Measurements from ENCODE around the gene CTAGE4.
"Not testable (repeated sequence)": the region's sequence is repeated elsewhere in the genome, so short reads cannot be mapped to it uniquely, and the experiment has no call there.

Gene CTAGE4

GRCh38 chr7:144179165-144179479 is 4.1 kb upstream of the CTAGE4 start:
- not testable (repeated sequence) for H2BK120ac ChIP-seq (ENCODE audit: low read depth, low read length); H3K4me1 ChIP-seq (ENCODE audit: control insufficient read depth, low read depth, low read length); H2AK5ac ChIP-seq (ENCODE audit: low read length); DNase-seq; H3K4me3 ChIP-seq (ENCODE audit: low read length); H3K18ac ChIP-seq (ENCODE audit: low read length); H3K27me3 ChIP-seq (ENCODE audit: insufficient read depth, low read length, poor library complexity); H2BK15ac ChIP-seq (replicated peaks; ENCODE audit: low read depth); H3K79me1 ChIP-seq (ENCODE audit: low read length); H3K79me2 ChIP-seq (ENCODE audit: control insufficient read depth, insufficient read depth, low read length); H4K8ac ChIP-seq (ENCODE audit: low read depth, low read length); H4K5ac ChIP-seq (ENCODE audit: low read length); H3K36me3 ChIP-seq (ENCODE audit: control insufficient read depth, insufficient read depth, low read length); H3K4me2 ChIP-seq (ENCODE audit: low read length); H3K4ac ChIP-seq (ENCODE audit: low read depth, low read length); H3K27ac ChIP-seq (ENCODE audit: low read depth, low read length); H3K9ac ChIP-seq (ENCODE audit: low read length); H2BK5ac ChIP-seq (ENCODE audit: low read length); H3K56ac ChIP-seq (ENCODE audit: low read length); H3K23ac ChIP-seq (ENCODE audit: low read length)
- no CpG with 5 or more reads among the region's 2 CpGs for WGBS (ENCODE audit: extremely low coverage, insufficient coverage, low lambda C conversion rate)

GRCh38 chr7:144187848-144188247 is 4.6 kb downstream of the CTAGE4 start:
- not testable (repeated sequence) for H3K4ac ChIP-seq (ENCODE audit: low read depth, low read length); H2BK120ac ChIP-seq (ENCODE audit: low read depth, low read length); H3K9ac ChIP-seq (ENCODE audit: low read length); H3K27ac ChIP-seq (ENCODE audit: low read depth, low read length); H3K36me3 ChIP-seq (ENCODE audit: control insufficient read depth, insufficient read depth, low read length); H3K56ac ChIP-seq (ENCODE audit: low read length); H3K27me3 ChIP-seq (ENCODE audit: insufficient read depth, low read length, poor library complexity); H3K79me1 ChIP-seq (ENCODE audit: low read length); H4K8ac ChIP-seq (ENCODE audit: low read depth, low read length); H3K79me2 ChIP-seq (ENCODE audit: control insufficient read depth, insufficient read depth, low read length); H4K5ac ChIP-seq (ENCODE audit: low read length); H3K4me3 ChIP-seq (ENCODE audit: low read length); H3K23ac ChIP-seq (ENCODE audit: low read length); H2BK5ac ChIP-seq (ENCODE audit: low read length); H3K4me2 ChIP-seq (ENCODE audit: low read length); DNase-seq; H2BK15ac ChIP-seq (replicated peaks; ENCODE audit: low read depth); H3K18ac ChIP-seq (ENCODE audit: low read length); H3K4me1 ChIP-seq (ENCODE audit: control insufficient read depth, low read depth, low read length); H2AK5ac ChIP-seq (ENCODE audit: low read length)
- WGBS (ENCODE audit: extremely low coverage, insufficient coverage, low lambda C conversion rate): no CpG with 5 or more reads among the region's 5 CpGs

GRCh38 chr7:144188578-144189171 is 5.4 kb downstream of the CTAGE4 start:
- H2BK5ac ChIP-seq (ENCODE audit: low read length); H3K27me3 ChIP-seq (ENCODE audit: insufficient read depth, low read length, poor library complexity); H4K5ac ChIP-seq (ENCODE audit: low read length); DNase-seq; H3K36me3 ChIP-seq (ENCODE audit: control insufficient read depth, insufficient read depth, low read length); H3K18ac ChIP-seq (ENCODE audit: low read length); H3K79me2 ChIP-seq (ENCODE audit: control insufficient read depth, insufficient read depth, low read length); H3K4ac ChIP-seq (ENCODE audit: low read depth, low read length); H3K56ac ChIP-seq (ENCODE audit: low read length); H3K23ac ChIP-seq (ENCODE audit: low read length); H2AK5ac ChIP-seq (ENCODE audit: low read length); H3K4me1 ChIP-seq (ENCODE audit: control insufficient read depth, low read depth, low read length); H3K27ac ChIP-seq (ENCODE audit: low read depth, low read length); H3K4me3 ChIP-seq (ENCODE audit: low read length); H3K4me2 ChIP-seq (ENCODE audit: low read length); H3K79me1 ChIP-seq (ENCODE audit: low read length); H3K9ac ChIP-seq (ENCODE audit: low read length); H4K8ac ChIP-seq (ENCODE audit: low read depth, low read length); H2BK15ac ChIP-seq (replicated peaks; ENCODE audit: low read depth); H2BK120ac ChIP-seq (ENCODE audit: low read depth, low read length): not testable (repeated sequence)
- no CpG with 5 or more reads among the region's 3 CpGs for WGBS (ENCODE audit: extremely low coverage, insufficient coverage, low lambda C conversion rate)

GRCh38 chr7:144193782-144194181 is 10.5 kb downstream of the CTAGE4 start:
- H3K27me3 ChIP-seq (ENCODE audit: insufficient read depth, low read length, poor library complexity); H3K18ac ChIP-seq (ENCODE audit: low read length); H2BK5ac ChIP-seq (ENCODE audit: low read length); H3K9ac ChIP-seq (ENCODE audit: low read length); H3K36me3 ChIP-seq (ENCODE audit: control insufficient read depth, insufficient read depth, low read length); H4K5ac ChIP-seq (ENCODE audit: low read length); H3K56ac ChIP-seq (ENCODE audit: low read length); H2BK120ac ChIP-seq (ENCODE audit: low read depth, low read length); H3K27ac ChIP-seq (ENCODE audit: low read depth, low read length); H3K4me3 ChIP-seq (ENCODE audit: low read length); H4K8ac ChIP-seq (ENCODE audit: low read depth, low read length); H2BK15ac ChIP-seq (replicated peaks; ENCODE audit: low read depth); H3K79me1 ChIP-seq (ENCODE audit: low read length); H3K4me2 ChIP-seq (ENCODE audit: low read length); DNase-seq; H2AK5ac ChIP-seq (ENCODE audit: low read length); H3K4me1 ChIP-seq (ENCODE audit: control insufficient read depth, low read depth, low read length); H3K79me2 ChIP-seq (ENCODE audit: control insufficient read depth, insufficient read depth, low read length); H3K23ac ChIP-seq (ENCODE audit: low read length); H3K4ac ChIP-seq (ENCODE audit: low read depth, low read length): not testable (repeated sequence)
- no CpG with 5 or more reads among the region's 11 CpGs for WGBS (ENCODE audit: extremely low coverage, insufficient coverage, low lambda C conversion rate)

- no CpG with 5 or more reads among the region's 6 CpGs for WGBS (ENCODE audit: extremely low coverage, insufficient coverage, low lambda C conversion rate)
These were observed 11.2 kb downstream of the CTAGE4 start for GRCh38 chr7:144194453-144194852.

GRCh38 chr7:144195212-144195872 is 12.1 kb downstream of the CTAGE4 start, which contains the start of gene ARHGEF35:
TSS of gene ARHGEF35 (minus strand) at chr7:144195833. CDS start at chr7:144188383, 7,450 bp downstream.
- DNase-seq; H4K5ac ChIP-seq (ENCODE audit: low read length); H3K9ac ChIP-seq (ENCODE audit: low read length); H3K18ac ChIP-seq (ENCODE audit: low read length); H2BK5ac ChIP-seq (ENCODE audit: low read length); H2BK120ac ChIP-seq (ENCODE audit: low read depth, low read length); H3K4me1 ChIP-seq (ENCODE audit: control insufficient read depth, low read depth, low read length); H3K23ac ChIP-seq (ENCODE audit: low read length); H3K27me3 ChIP-seq (ENCODE audit: insufficient read depth, low read length, poor library complexity); H3K56ac ChIP-seq (ENCODE audit: low read length); H3K4me3 ChIP-seq (ENCODE audit: low read length); H3K4ac ChIP-seq (ENCODE audit: low read depth, low read length); H3K4me2 ChIP-seq (ENCODE audit: low read length); H3K27ac ChIP-seq (ENCODE audit: low read depth, low read length); H2BK15ac ChIP-seq (replicated peaks; ENCODE audit: low read depth); H2AK5ac ChIP-seq (ENCODE audit: low read length); H3K36me3 ChIP-seq (ENCODE audit: control insufficient read depth, insufficient read depth, low read length); H4K8ac ChIP-seq (ENCODE audit: low read depth, low read length); H3K79me1 ChIP-seq (ENCODE audit: low read length); H3K79me2 ChIP-seq (ENCODE audit: control insufficient read depth, insufficient read depth, low read length): not testable (repeated sequence)
- no CpG with 5 or more reads among the region's 51 CpGs for WGBS (ENCODE audit: extremely low coverage, insufficient coverage, low lambda C conversion rate)

More at GRCh38 chr7:144194453-144194852, 11.2 kb downstream of the CTAGE4 start:
- H2BK5ac ChIP-seq (ENCODE audit: low read length); H3K27ac ChIP-seq (ENCODE audit: low read depth, low read length); H2BK15ac ChIP-seq (replicated peaks; ENCODE audit: low read depth); H3K4me3 ChIP-seq (ENCODE audit: low read length); H3K27me3 ChIP-seq (ENCODE audit: insufficient read depth, low read length, poor library complexity); H3K4ac ChIP-seq (ENCODE audit: low read depth, low read length); H4K5ac ChIP-seq (ENCODE audit: low read length); H3K9ac ChIP-seq (ENCODE audit: low read length); H2AK5ac ChIP-seq (ENCODE audit: low read length); DNase-seq; H3K18ac ChIP-seq (ENCODE audit: low read length); H3K56ac ChIP-seq (ENCODE audit: low read length); H3K79me2 ChIP-seq (ENCODE audit: control insufficient read depth, insufficient read depth, low read length); H3K4me2 ChIP-seq (ENCODE audit: low read length); H3K79me1 ChIP-seq (ENCODE audit: low read length); H2BK120ac ChIP-seq (ENCODE audit: low read depth, low read length); H3K23ac ChIP-seq (ENCODE audit: low read length); H3K36me3 ChIP-seq (ENCODE audit: control insufficient read depth, insufficient read depth, low read length); H3K4me1 ChIP-seq (ENCODE audit: control insufficient read depth, low read depth, low read length); H4K8ac ChIP-seq (ENCODE audit: low read depth, low read length): not testable (repeated sequence)

Data from mesendoderm (in vitro differentiated cells).